ENCODE data around the gene GLS.
A peak's percentile ranks its signal among the peaks of the same experiment; 100 is the strongest.
"Not testable (repeated sequence)": the region's sequence is repeated elsewhere in the genome, so short reads cannot be mapped to it uniquely, and the experiment has no call there.

The GLS gene

GRCh38 chr2:190855245-190855644, 25.4 kb upstream of the GLS start:
- no peak for DNase-seq (ENCODE audit: low read depth in 2 of 2)

GRCh38 chr2:190856985-190857384, 23.6 kb upstream of the GLS start:
- no peak for DNase-seq (ENCODE audit: low read depth in 2 of 2)

GRCh38 chr2:190858817-190859216, 21.8 kb upstream of the GLS start:
- DNase-seq (ENCODE audit: low read depth in 2 of 2), result no peak

- DNase-seq (ENCODE audit: low read depth in 2 of 2), result no peak
Observed at GRCh38 chr2:190859347-190860297, 21.0 kb upstream of the GLS start.

- no peak for DNase-seq (ENCODE audit: low read depth in 2 of 2)
Observed at GRCh38 chr2:190860985-190861680, 19.5 kb upstream of the GLS start.

- not testable (repeated sequence) for DNase-seq (ENCODE audit: low read depth in 2 of 2)
Observed at GRCh38 chr2:190862128-190862527, 18.5 kb upstream of the GLS start.

- DNase-seq (ENCODE audit: low read depth in 2 of 2), result no peak
Observed at GRCh38 chr2:190862571-190862991, 18.0 kb upstream of the GLS start.

- no peak for DNase-seq (ENCODE audit: low read depth in 2 of 2)
Observed at GRCh38 chr2:190863946-190864345, 16.7 kb upstream of the GLS start.

GRCh38 chr2:190864375-190864774, 16.2 kb upstream of the GLS start:
- DNase-seq (ENCODE audit: low read depth in 2 of 2), result no peak

- DNase-seq (ENCODE audit: low read depth in 2 of 2), result no peak
Observed at GRCh38 chr2:190867212-190867611, 13.4 kb upstream of the GLS start.

GRCh38 chr2:190867832-190868231, 12.8 kb upstream of the GLS start:
- DNase-seq (ENCODE audit: low read depth in 2 of 2), result no peak

- DNase-seq (ENCODE audit: low read depth in 2 of 2), result no peak
Observed at GRCh38 chr2:190869721-190870120, 10.9 kb upstream of the GLS start.

- not testable (repeated sequence) for DNase-seq (ENCODE audit: low read depth in 2 of 2)
Observed at GRCh38 chr2:190873451-190873850, 7.2 kb upstream of the GLS start.

- no peak for DNase-seq (ENCODE audit: low read depth in 2 of 2)
Observed at GRCh38 chr2:190875891-190876290, 4.7 kb upstream of the GLS start.

- no peak for DNase-seq (ENCODE audit: low read depth in 2 of 2)
Observed at GRCh38 chr2:190876631-190877030, 4.0 kb upstream of the GLS start.

GRCh38 chr2:190877436-190877835, 3.2 kb upstream of the GLS start:
- DNase-seq (ENCODE audit: low read depth in 2 of 2), result no peak

GRCh38 chr2:190879474-190880377, 895 bp upstream of the GLS start:
- DNase-seq (ENCODE audit: low read depth in 2 of 2), result peak; percentile 21 to 27

GRCh38 chr2:190881084-190881597, 520 bp downstream of the GLS start:
- no peak for DNase-seq (ENCODE audit: low read depth in 2 of 2)

GRCh38 chr2:190881598-190882410, 1.2 kb downstream of the GLS start:
- peak; percentile 62 to 69 for DNase-seq (ENCODE audit: low read depth in 2 of 2)

GRCh38 chr2:190882411-190882766, 1.8 kb downstream of the GLS start:
- DNase-seq (ENCODE audit: low read depth in 2 of 2), result no peak
